Vagina (tissue), 2 donors: Measurements from ENCODE around the gene IMPA2. TPM values are rescaled to one million over a fixed set of nuclear protein-coding genes. Genes with fewer than 3 reads are reported as not detected.
A peak's percentile ranks its signal among the peaks of the same experiment; 100 is the strongest.

Experiments
- DNase-seq, 2 donors: peaks; one replicate each; pipeline ENCODE4 v3.0.0-alpha.2; 2017; ENCODE audit errors: extremely low spot score in 2 of 2
- H3K27ac ChIP-seq: fragments of 200-600 bp; sonication (generic); one replicate; pipeline ENCODE4 v1.5.1; 2019
- H3K27me3 ChIP-seq: fragments of 200-600 bp; sonication (generic); one replicate; pipeline ENCODE4 v1.5.1; 2019
- H3K36me3 ChIP-seq, 2 donors: fragments of 200-600 bp; sonication (generic); one replicate each; pipeline ENCODE4 v1.5.1; 2017 to 2019
- H3K4me1 ChIP-seq: fragments of 200-600 bp; sonication (generic); one replicate; pipeline ENCODE4 v1.5.1; 2019
- H3K4me3 ChIP-seq, 2 donors: fragments of 200-600 bp; sonication (generic); 1 replicate in 1 of 2; 2 replicates in 1 of 2; pipeline ENCODE4 v1.5.1; 2016 to 2019
- H3K9me3 ChIP-seq: fragments of 200-600 bp; sonication (generic); one replicate; pipeline ENCODE4 v1.5.1; 2019
- CTCF ChIP-seq, 3 experiments: fragments of 450-650 bp in 2 of 3; fragments of 200-600 bp in 1 of 3; sonication (generic) in 1 of 3; IDR thresholded peaks; one replicate each; pipeline ENCODE4 v1.5.1; 2017 to 2019; ENCODE audit warnings: antibody characterized with exemption in 3 of 3, mild to moderate bottlenecking in 2 of 3, moderate library complexity in 2 of 3
- POLR2A ChIP-seq, 2 donors: fragments of 450-650 bp; IDR thresholded peaks; one replicate each; pipeline ENCODE4 v1.6.1; 2017; ENCODE audit warnings: antibody characterized with exemption in 2 of 2, mild to moderate bottlenecking in 2 of 2, moderate library complexity in 2 of 2
- POLR2AphosphoS5 ChIP-seq, 2 donors: sonication (generic); formaldehyde crosslinking; IDR thresholded peaks; one replicate each; pipeline ENCODE4 v1.9.0; 2017; ENCODE audit warnings: antibody characterized with exemption in 2 of 2, mild to moderate bottlenecking in 2 of 2, low read depth in 1 of 2; ENCODE audit not compliant: insufficient read depth in 1 of 2
- intact Hi-C: fragments of 100-400 bp; cut with DNase I; formaldehyde crosslinking; loops from one replicate; pipeline ENCODE4 v1.15.1; 2023
- total RNA-seq: library from RNA; depleted of rRNA; stranded (reverse); fragments of >200 nt; gene quantifications from one replicate; pipeline ENCODE4 v1.2.3, GENCODE V29; 2016

Gene IMPA2
- total RNA-seq, 1 donor from 2014 or later = 128 TPM

DNA sequence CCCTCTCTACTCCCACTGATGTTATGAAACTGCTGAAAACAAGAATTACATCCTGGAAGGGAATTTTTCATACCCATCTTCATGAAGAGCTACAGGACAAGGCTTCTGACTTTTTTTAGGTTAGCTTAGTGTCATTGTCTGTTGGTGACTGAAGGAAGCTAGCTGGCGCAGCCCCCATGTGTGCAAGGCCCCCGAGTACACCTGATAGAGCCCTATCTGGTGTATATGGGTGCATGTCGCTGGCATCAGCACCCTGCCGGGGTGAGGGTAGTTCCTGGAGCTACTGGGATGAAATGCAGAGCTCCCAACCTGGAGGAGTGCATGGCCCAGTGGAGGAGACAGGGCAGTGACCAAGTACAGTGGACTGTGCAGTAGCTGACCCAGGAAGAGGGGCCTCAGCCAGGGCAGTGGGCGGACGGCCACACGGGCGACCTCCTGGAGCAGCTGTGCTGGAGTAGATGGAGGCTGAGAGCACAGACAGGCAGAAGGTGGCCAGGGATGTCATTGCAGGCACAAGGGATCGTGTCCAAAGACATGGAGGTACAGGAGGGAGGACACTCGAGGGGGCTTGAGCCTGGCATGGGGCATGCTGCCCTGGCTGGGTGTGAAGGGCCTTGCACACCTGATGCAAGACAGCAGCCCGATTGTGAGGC lies 12.1 kb downstream of the IMPA2 start:
- no peak for DNase-seq
- H3K9me3 ChIP-seq = no peaks in the 10 kb centered on the region
- no peaks in the 10 kb centered on the region for H3K27me3 ChIP-seq
- no peak overlapping the region for H3K4me3 ChIP-seq
- no peaks in the 10 kb centered on the region for H3K36me3 ChIP-seq
- peak overlapping the region; percentile 71 for H3K27ac ChIP-seq
- TF ChIP-seq POLR2AphosphoS5 (IDR thresholded peaks at IDR 0.05; ENCODE audit: insufficient read depth in 1 of 2, low read depth in 1 of 2) = no peak
- H3K4me1 ChIP-seq = peaks cover 66% of the 10 kb centered on the region
- intact Hi-C loops = no loop called here

GRCh38 chr18:11994336-11994702 lies 13.0 kb downstream of the IMPA2 start:
- Histone ChIP-seq H3K27me3 (no peaks in the 10 kb centered on the region), H3K36me3 (peaks cover 0 to 3% of the 10 kb centered on the region in 2 donors), H3K27ac (peak overlapping the region; percentile 71), H3K4me1 (peaks cover 59% of the 10 kb centered on the region), H3K4me3 (no peak overlapping the region), H3K9me3 (no peaks in the 10 kb centered on the region)
- no peak for TF ChIP-seq POLR2A (IDR thresholded peaks at IDR 0.05)
- TF ChIP-seq POLR2AphosphoS5 (IDR thresholded peaks at IDR 0.05; ENCODE audit: insufficient read depth in 1 of 2, low read depth in 1 of 2) = peak in 1 of 2 donors; percentile 21
- intact Hi-C loops = no loop called here
- DNase-seq = no peak

- intact Hi-C loops = loop anchor here (5.0 kb wide), 1 partner anchor 58 kb away; no protein-coding TSS in a partner anchor
- no peak for TF ChIP-seq CTCF (IDR thresholded peaks at IDR 0.05)
- peak in 1 of 2 donors; percentile 57 for TF ChIP-seq POLR2AphosphoS5 (IDR thresholded peaks at IDR 0.05; ENCODE audit: insufficient read depth in 1 of 2, low read depth in 1 of 2)
- TF ChIP-seq POLR2A (IDR thresholded peaks at IDR 0.05) = no peak
- Histone ChIP-seq H3K4me1 (peaks cover 54% of the 10 kb centered on the region), H3K36me3 (peaks cover 0 to 8% of the 10 kb centered on the region in 2 donors), H3K27me3 (no peaks in the 10 kb centered on the region), H3K27ac (peak overlapping the region; percentile 71), H3K4me3 (peak overlapping the region in 1 of 2 donors; percentile 16), H3K9me3 (no peaks in the 10 kb centered on the region)
- DNase-seq = no peak
Observed at GRCh38 chr18:11994703-11995444, 13.6 kb downstream of the IMPA2 start.

DNA sequence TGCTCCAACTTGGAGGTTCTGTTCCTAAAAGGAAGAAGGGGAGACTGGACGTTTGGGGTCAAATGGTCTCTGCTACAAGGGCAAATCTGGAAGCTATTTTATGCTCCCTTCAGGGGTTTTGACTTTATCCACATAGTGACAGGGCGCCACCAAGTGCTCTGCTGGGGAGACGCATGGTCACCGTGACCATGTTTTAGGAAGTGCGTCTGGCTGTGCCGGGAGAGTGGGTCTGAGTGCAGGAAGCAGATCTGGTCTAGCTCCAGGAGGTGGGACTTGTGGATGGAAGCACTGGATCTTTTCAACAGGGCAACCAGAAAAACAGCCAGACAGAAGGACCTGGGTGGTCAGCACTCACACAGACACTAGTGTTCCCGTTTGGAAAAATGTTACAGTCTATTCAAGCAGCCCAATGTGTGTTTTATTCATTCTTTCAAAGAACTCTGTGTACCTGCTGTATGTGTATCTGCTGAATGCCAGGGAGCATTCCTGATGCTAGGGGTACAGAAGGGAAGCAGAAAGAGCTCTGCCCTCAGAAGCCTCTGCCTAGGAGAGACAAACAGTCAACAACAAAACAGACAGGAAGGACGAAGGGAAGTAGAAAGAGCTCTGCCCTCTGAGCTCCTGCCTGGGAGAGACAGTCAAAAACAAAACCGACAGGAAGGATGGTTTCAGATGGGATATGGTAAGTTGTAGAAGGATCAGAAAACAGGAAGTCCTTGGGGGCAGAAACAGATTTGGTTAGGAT lies 14.3 kb downstream of the IMPA2 start:
- TF ChIP-seq POLR2A (IDR thresholded peaks at IDR 0.05) (no peak), CTCF (IDR thresholded peaks at IDR 0.05) (peak in 2 of 3 experiments; percentile 64 to 77), POLR2AphosphoS5 (IDR thresholded peaks at IDR 0.05; ENCODE audit: insufficient read depth in 1 of 2, low read depth in 1 of 2) (no peak)
- intact Hi-C loops = loop anchor here (5.0 kb wide), 1 partner anchor 58 kb away; no protein-coding TSS in a partner anchor

GRCh38 chr18:11996190-11996754 lies 15.0 kb downstream of the IMPA2 start:
- H3K36me3 ChIP-seq = peaks cover 0 to 18% of the 10 kb centered on the region in 2 donors
- H3K4me1 ChIP-seq = peaks cover 43% of the 10 kb centered on the region
- no peak for DNase-seq
- TF ChIP-seq POLR2AphosphoS5 (IDR thresholded peaks at IDR 0.05; ENCODE audit: insufficient read depth in 1 of 2, low read depth in 1 of 2) = no peak
- TF ChIP-seq CTCF (IDR thresholded peaks at IDR 0.05) = no peak
- no peak for TF ChIP-seq POLR2A (IDR thresholded peaks at IDR 0.05)
- H3K4me3 ChIP-seq = no peak overlapping the region
- no peaks in the 10 kb centered on the region for H3K27me3 ChIP-seq
- peak overlapping the region; percentile 71 for H3K27ac ChIP-seq
- intact Hi-C loops = loop anchor here (5.0 kb wide), 1 partner anchor 59 kb away; no protein-coding TSS in a partner anchor
- no peaks in the 10 kb centered on the region for H3K9me3 ChIP-seq

More for the DNA sequence above, 14.3 kb downstream of the IMPA2 start:
- no peaks in the 10 kb centered on the region for H3K27me3 ChIP-seq
- no peaks in the 10 kb centered on the region for H3K9me3 ChIP-seq
- no peak for DNase-seq
- H3K27ac ChIP-seq = peak overlapping the region; percentile 71
- H3K4me1 ChIP-seq = peaks cover 46% of the 10 kb centered on the region
- peak overlapping the region in 1 of 2 donors; percentile 16 for H3K4me3 ChIP-seq
- H3K36me3 ChIP-seq = peaks cover 0 to 11% of the 10 kb centered on the region in 2 donors
